Sigmoid colon (tissue), 7 donors: Measurements from ENCODE around the gene HDAC7. TPM values are rescaled to one million over a fixed set of nuclear protein-coding genes. Genes with fewer than 3 reads are reported as not detected.

Experiments
- DNase-seq: peaks from one replicate; pipeline ENCODE4 v3.0.0-alpha.2; 2019
- H3K27ac ChIP-seq, 4 donors: fragments of 200-600 bp; sonication (generic); one replicate each; pipeline ENCODE4 v1.5.1; 2016 to 2019; ENCODE audit warnings: mild to moderate bottlenecking in 1 of 4
- H3K27me3 ChIP-seq, 3 donors: fragments of 200-600 bp; sonication (generic); one replicate each; pipeline ENCODE4 v1.5.1; 2019; ENCODE audit warnings: mild to moderate bottlenecking in 1 of 3
- H3K36me3 ChIP-seq, 4 donors: fragments of 200-600 bp; sonication (generic); one replicate each; pipeline ENCODE4 v1.5.1; 2016 to 2019
- H3K4me1 ChIP-seq, 4 donors: fragments of 200-600 bp; sonication (generic); one replicate each; pipeline ENCODE4 v1.5.1; 2017 to 2019
- H3K4me3 ChIP-seq, 4 donors: fragments of 200-600 bp; sonication (generic); one replicate each; pipeline ENCODE4 v1.5.1; 2017 to 2019; ENCODE audit warnings: mild to moderate bottlenecking in 2 of 4, moderate library complexity in 1 of 4
- H3K9me3 ChIP-seq, 4 donors: fragments of 200-600 bp in 3 of 4; sonication (generic) in 3 of 4; one replicate each; pipeline versions ENCODE4 v1.5.1 to v1.6.1; 2013 to 2019
- CTCF ChIP-seq, 4 experiments: fragments of 450-650 bp in 3 of 4; fragments of 200-600 bp in 1 of 4; IDR thresholded peaks; one replicate each; pipeline ENCODE4 v1.5.1; 2016 to 2019; ENCODE audit warnings: antibody characterized with exemption in 4 of 4, mild to moderate bottlenecking in 3 of 4, moderate library complexity in 2 of 4
- EP300 ChIP-seq, 4 donors: sonication (generic); formaldehyde crosslinking; IDR thresholded peaks; one replicate each; pipeline ENCODE4 v1.6.1; 2017; ENCODE audit warnings: antibody characterized with exemption in 4 of 4
- POLR2A ChIP-seq, 2 donors: fragments of 450-650 bp; IDR thresholded peaks; one replicate each; pipeline ENCODE4 v1.6.1; 2016; ENCODE audit warnings: antibody characterized with exemption in 2 of 2, mild to moderate bottlenecking in 2 of 2, moderate library complexity in 2 of 2
- POLR2AphosphoS5 ChIP-seq, 4 donors: sonication (generic); formaldehyde crosslinking; IDR thresholded peaks; one replicate each; pipeline ENCODE4 v1.6.1; 2017; ENCODE audit warnings: antibody characterized with exemption in 4 of 4
- WGBS, 2 donors: extraction: QIAGEN DNeasy Blood & Tissue Kit; methylation state at CpG; one replicate each; pipeline ENCODE4 v1.1.7; 2013; 5-methylcytosine and 5-hydroxymethylcytosine counted together
- intact Hi-C: fragments of 100-400 bp; cut with DNase I; formaldehyde crosslinking; loops from one replicate; pipeline ENCODE4 v1.15.1; 2023
- polyA plus RNA-seq, 3 donors: library from polyadenylated mRNA; stranded (reverse); fragments of 200-250 nt; gene quantifications; one replicate each; pipeline ENCODE4 v1.2.3, GENCODE V29; 2013
- total RNA-seq, 4 donors: library from RNA; depleted of rRNA; stranded (reverse); fragments of >200 nt; gene quantifications; one replicate each; pipeline ENCODE4 v1.1.0, GENCODE V29; 2016
- donor health status: healthy with polysubstance abuse.
- donor health status: Bipolar disorder and iron deficiency.
- donor health status: healthy.

Gene HDAC7
- total and polyA plus RNA-seq, 7 donors: 6.5 to 79.2 (median 45.3) TPM

- 92 to 95% methylated on average over 22 of the region's 22 CpGs for WGBS, 2 donors
- Histone ChIP-seq H3K4me3 (no peak overlapping the region), H3K9me3 (no peaks in the 10 kb centered on the region), H3K27ac (no peak overlapping the region), H3K4me1 (peaks cover 0 to 3% (median 0%) of the 10 kb centered on the region in 4 donors), H3K27me3 (no peaks in the 10 kb centered on the region), H3K36me3 (peaks cover 70 to 100% (median 96%) of the 10 kb centered on the region in 4 donors)
- TF ChIP-seq CTCF (IDR thresholded peaks at IDR 0.05): no peak
- TF ChIP-seq POLR2AphosphoS5 (IDR thresholded peaks at IDR 0.05): no peak
- TF ChIP-seq EP300 (IDR thresholded peaks at IDR 0.05): no peak
- no peak for TF ChIP-seq POLR2A (IDR thresholded peaks at IDR 0.05)
- no peak for DNase-seq
- intact Hi-C loops: no loop called here
Measured at GRCh38 chr12:47789712-47790489, 29.8 kb downstream of the HDAC7 start.

- no peak for TF ChIP-seq POLR2AphosphoS5 (IDR thresholded peaks at IDR 0.05)
- TF ChIP-seq EP300 (IDR thresholded peaks at IDR 0.05): no peak
- TF ChIP-seq POLR2A (IDR thresholded peaks at IDR 0.05): no peak
- no peak for TF ChIP-seq CTCF (IDR thresholded peaks at IDR 0.05)
- DNase-seq: no peak
- peaks cover 72 to 100% (median 96%) of the 10 kb centered on the region in 4 donors for H3K36me3 ChIP-seq
- H3K27me3 ChIP-seq: no peaks in the 10 kb centered on the region
- H3K9me3 ChIP-seq: no peaks in the 10 kb centered on the region
- intact Hi-C loops: no loop called here
- H3K4me1 ChIP-seq: peaks cover 0 to 3% (median 0%) of the 10 kb centered on the region in 4 donors
- no peak overlapping the region for H3K27ac ChIP-seq
- no peak overlapping the region for H3K4me3 ChIP-seq
- WGBS, 2 donors: 96% methylated on average over 5 of the region's 5 CpGs
Measured at GRCh38 chr12:47789141-47789540, 30.6 kb downstream of the HDAC7 start.

DNA sequence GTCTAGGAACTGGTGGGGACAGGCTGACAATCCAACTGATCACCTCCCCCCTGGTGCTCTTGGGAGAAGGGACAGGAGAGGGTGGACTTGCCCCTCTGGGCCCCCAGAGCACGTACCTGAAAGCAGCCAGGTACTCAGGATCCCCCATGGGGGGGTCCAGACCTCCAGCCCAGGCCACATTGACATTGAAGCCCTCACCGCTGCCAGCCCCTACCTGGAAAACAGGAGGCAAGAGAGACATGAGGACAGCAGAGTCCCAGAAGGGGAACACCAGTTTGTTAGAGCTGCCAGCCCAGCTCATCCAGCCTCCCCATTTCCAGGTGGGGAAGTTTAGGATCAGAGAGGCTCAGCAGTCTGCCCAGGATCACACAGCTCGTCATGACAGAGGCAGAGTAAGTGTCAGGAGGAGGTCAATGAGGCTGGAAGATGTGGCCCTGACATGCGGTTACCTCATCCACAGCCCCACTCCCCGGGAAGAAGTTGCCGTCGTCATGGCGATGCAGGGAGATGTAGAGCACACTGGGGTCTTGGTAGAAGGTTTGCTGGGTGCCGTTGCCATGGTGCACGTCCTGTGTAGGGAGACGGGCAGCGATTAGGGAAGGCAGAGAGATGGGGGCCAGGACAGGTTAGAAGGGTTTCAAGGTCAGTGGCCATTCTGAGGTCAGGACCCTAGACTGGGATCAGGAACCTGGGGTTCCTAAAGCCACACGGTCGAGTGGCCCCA lies 31.9 kb downstream of the HDAC7 start:
- intact Hi-C loops: no loop called here
- no peaks in the 10 kb centered on the region for H3K9me3 ChIP-seq
- 85 to 87% methylated on average over 14 of the region's 14 CpGs for WGBS, 2 donors
- no peak overlapping the region for H3K4me3 ChIP-seq
- DNase-seq: no peak
- peaks cover 0 to 3% (median 0%) of the 10 kb centered on the region in 4 donors for H3K4me1 ChIP-seq
- H3K27me3 ChIP-seq: no peaks in the 10 kb centered on the region
- H3K36me3 ChIP-seq: peaks cover 66 to 100% (median 93%) of the 10 kb centered on the region in 4 donors
- H3K27ac ChIP-seq: peak overlapping the region in 1 of 4 donors; percentile 7
- TF ChIP-seq EP300 (IDR thresholded peaks at IDR 0.05) (no peak), POLR2AphosphoS5 (IDR thresholded peaks at IDR 0.05) (peak in 1 of 4 donors; percentile 14), POLR2A (IDR thresholded peaks at IDR 0.05) (no peak)

GRCh38 chr12:47786662-47787280 lies 32.9 kb downstream of the HDAC7 start:
- Histone ChIP-seq H3K36me3 (peaks cover 69 to 98% (median 86%) of the 10 kb centered on the region in 4 donors), H3K4me3 (no peak overlapping the region), H3K27ac (peak overlapping the region; percentile 18 to 68 (median 36)), H3K9me3 (no peaks in the 10 kb centered on the region), H3K27me3 (no peaks in the 10 kb centered on the region), H3K4me1 (peaks cover 0 to 4% (median 2%) of the 10 kb centered on the region in 4 donors)
- 96% methylated on average over 10 of the region's 10 CpGs for WGBS, 2 donors
- intact Hi-C loops: no loop called here
- no peak for DNase-seq
- TF ChIP-seq POLR2A (IDR thresholded peaks at IDR 0.05) (no peak), POLR2AphosphoS5 (IDR thresholded peaks at IDR 0.05) (no peak), EP300 (IDR thresholded peaks at IDR 0.05) (no peak), CTCF (IDR thresholded peaks at IDR 0.05) (no peak)
